Sigmoid colon (tissue), 4 donors: Measurements from ENCODE around the gene IDE.

Source experiments
- EP300 ChIP-seq, 4 donors: sonication (generic); formaldehyde crosslinking; IDR thresholded peaks; one replicate each; pipeline ENCODE4 v1.6.1; 2017; ENCODE audit warnings: antibody characterized with exemption in 4 of 4
- POLR2A ChIP-seq, 2 donors: fragments of 450-650 bp; IDR thresholded peaks; one replicate each; pipeline ENCODE4 v1.6.1; 2016; ENCODE audit warnings: antibody characterized with exemption in 2 of 2, mild to moderate bottlenecking in 2 of 2, moderate library complexity in 2 of 2
- POLR2AphosphoS5 ChIP-seq, 4 donors: sonication (generic); formaldehyde crosslinking; IDR thresholded peaks; one replicate each; pipeline ENCODE4 v1.6.1; 2017; ENCODE audit warnings: antibody characterized with exemption in 4 of 4
- TF ChIP-seq, protein P1 (sequence below), 4 experiments: fragments of 450-650 bp in 3 of 4; fragments of 200-600 bp in 1 of 4; IDR thresholded peaks; one replicate each; pipeline ENCODE4 v1.5.1; 2016 to 2019; ENCODE audit warnings: antibody characterized with exemption in 4 of 4, mild to moderate bottlenecking in 3 of 4, moderate library complexity in 2 of 4

GRCh38 chr10:92530891-92531535 is 42.9 kb downstream of the IDE start:
- TF ChIP-seq, protein P1, sequence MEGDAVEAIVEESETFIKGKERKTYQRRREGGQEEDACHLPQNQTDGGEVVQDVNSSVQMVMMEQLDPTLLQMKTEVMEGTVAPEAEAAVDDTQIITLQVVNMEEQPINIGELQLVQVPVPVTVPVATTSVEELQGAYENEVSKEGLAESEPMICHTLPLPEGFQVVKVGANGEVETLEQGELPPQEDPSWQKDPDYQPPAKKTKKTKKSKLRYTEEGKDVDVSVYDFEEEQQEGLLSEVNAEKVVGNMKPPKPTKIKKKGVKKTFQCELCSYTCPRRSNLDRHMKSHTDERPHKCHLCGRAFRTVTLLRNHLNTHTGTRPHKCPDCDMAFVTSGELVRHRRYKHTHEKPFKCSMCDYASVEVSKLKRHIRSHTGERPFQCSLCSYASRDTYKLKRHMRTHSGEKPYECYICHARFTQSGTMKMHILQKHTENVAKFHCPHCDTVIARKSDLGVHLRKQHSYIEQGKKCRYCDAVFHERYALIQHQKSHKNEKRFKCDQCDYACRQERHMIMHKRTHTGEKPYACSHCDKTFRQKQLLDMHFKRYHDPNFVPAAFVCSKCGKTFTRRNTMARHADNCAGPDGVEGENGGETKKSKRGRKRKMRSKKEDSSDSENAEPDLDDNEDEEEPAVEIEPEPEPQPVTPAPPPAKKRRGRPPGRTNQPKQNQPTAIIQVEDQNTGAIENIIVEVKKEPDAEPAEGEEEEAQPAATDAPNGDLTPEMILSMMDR (IDR thresholded peaks at IDR 0.05) = no peak
- TF ChIP-seq POLR2AphosphoS5 (IDR thresholded peaks at IDR 0.05) = no peak
- TF ChIP-seq EP300 (IDR thresholded peaks at IDR 0.05) = no peak
- TF ChIP-seq POLR2A (IDR thresholded peaks at IDR 0.05) = no peak
